Chondrocyte (in vitro differentiated cells): ENCODE results near the gene TTC9C. TPM values are rescaled to one million over a fixed set of nuclear protein-coding genes. Genes with fewer than 3 reads are reported as not detected.
A peak's percentile ranks its signal among the peaks of the same experiment; 100 is the strongest.
"Not testable (repeated sequence)": the region's sequence is repeated elsewhere in the genome, so short reads cannot be mapped to it uniquely, and the experiment has no call there.

Experiments used
- DNase-seq: peaks from one replicate; pipeline ENCODE4 v3.0.0; 2021; ENCODE audit warnings: mixed read lengths, low spot score
- H3K27ac Mint-ChIP-seq: one replicate; pipeline ENCODE4 v1.8.0; 2021; ENCODE audit warnings: mild to moderate bottlenecking, moderate library complexity, mixed read lengths; ENCODE audit not compliant: unreplicated experiment
- H3K27me3 Mint-ChIP-seq: 2 replicates; pipeline ENCODE4 v1.8.0; 2021; ENCODE audit warnings: low read depth, mixed read lengths
- H3K36me3 Mint-ChIP-seq: 2 replicates; pipeline ENCODE4 v1.8.0; 2021; ENCODE audit warnings: low read depth, mixed read lengths
- H3K4me1 Mint-ChIP-seq: 2 replicates; pipeline ENCODE4 v1.8.0; 2021; ENCODE audit warnings: low read depth, mild to moderate bottlenecking, mixed read lengths
- H3K4me3 Mint-ChIP-seq: one replicate; pipeline ENCODE4 v1.8.0; 2021; ENCODE audit warnings: mild to moderate bottlenecking, moderate library complexity, mixed read lengths; ENCODE audit not compliant: unreplicated experiment
- H3K9me3 Mint-ChIP-seq: 2 replicates; pipeline ENCODE4 v1.8.0; 2021; ENCODE audit warnings: low read depth, mixed read lengths
- CTCF ChIP-seq: fragments of 200-600 bp; sonication (generic); IDR thresholded peaks from 2 replicates; pipeline ENCODE4 v1.5.0; 2021; ENCODE audit warnings: antibody characterized with exemption, mild to moderate bottlenecking, moderate library complexity
- total RNA-seq: library from RNA; stranded (reverse); gene quantifications from 3 replicates; pipeline ENCODE4 v1.2.1, GENCODE V29; 2021

Gene TTC9C
- total RNA-seq, 1 donor from 2014 or later: 36.7 TPM

- H3K27ac Mint-ChIP-seq: no peak overlapping the region
- DNase-seq: no peak
- H3K4me3 Mint-ChIP-seq: no peak overlapping the region
Observed at GRCh38 chr11:62732830-62733229, 4.5 kb downstream of the TTC9C start.

GRCh38 chr11:62737196-62737595, 8.9 kb downstream of the TTC9C start:
- no peaks in the 10 kb centered on the region for H3K9me3 Mint-ChIP-seq
- DNase-seq: no peak
- no peak overlapping the region for H3K4me3 Mint-ChIP-seq
- H3K27me3 Mint-ChIP-seq: no peaks in the 10 kb centered on the region
- no peak for TF ChIP-seq CTCF
- peaks cover 5% of the 10 kb centered on the region for H3K4me1 Mint-ChIP-seq
- peaks cover 20% of the 10 kb centered on the region for H3K36me3 Mint-ChIP-seq
- no peak overlapping the region for H3K27ac Mint-ChIP-seq

More at GRCh38 chr11:62732830-62733229, 4.5 kb downstream of the TTC9C start:
- peaks cover 9% of the 10 kb centered on the region for H3K36me3 Mint-ChIP-seq
- no peaks in the 10 kb centered on the region for H3K27me3 Mint-ChIP-seq
- H3K4me1 Mint-ChIP-seq: peaks cover 26% of the 10 kb centered on the region
- H3K9me3 Mint-ChIP-seq: no peaks in the 10 kb centered on the region
- TF ChIP-seq CTCF: peak; percentile 66

GRCh38 chr11:62747475-62748160, 19.3 kb downstream of the TTC9C start:
- no peak overlapping the region for H3K27ac Mint-ChIP-seq
- H3K4me1 Mint-ChIP-seq: peaks cover 18% of the 10 kb centered on the region
- no peak for TF ChIP-seq CTCF
- no peaks in the 10 kb centered on the region for H3K9me3 Mint-ChIP-seq
- peaks cover 5% of the 10 kb centered on the region for H3K36me3 Mint-ChIP-seq
- no peak for DNase-seq
- no peak overlapping the region for H3K4me3 Mint-ChIP-seq
- no peaks in the 10 kb centered on the region for H3K27me3 Mint-ChIP-seq

GRCh38 chr11:62749931-62750330, 21.6 kb downstream of the TTC9C start:
- H3K4me1 Mint-ChIP-seq: peaks cover 31% of the 10 kb centered on the region
- H3K27ac Mint-ChIP-seq, H3K4me3 Mint-ChIP-seq, H3K27me3 Mint-ChIP-seq, DNase-seq, H3K36me3 Mint-ChIP-seq, H3K9me3 Mint-ChIP-seq: not testable (repeated sequence)

GRCh38 chr11:62752177-62752785, 24.0 kb downstream of the TTC9C start:
- Mint-ChIP-seq H3K4me3 (no peak overlapping the region), H3K27me3 (no peaks in the 10 kb centered on the region), H3K27ac (no peak overlapping the region), H3K36me3 (peaks cover 5% of the 10 kb centered on the region), H3K4me1 (peaks cover 31% of the 10 kb centered on the region), H3K9me3 (no peaks in the 10 kb centered on the region)
- no peak for TF ChIP-seq CTCF
- peak; percentile 69 for DNase-seq
